GM08714 (cell line): Measurements from ENCODE around the gene CACHD1.
"Not testable (repeated sequence)": the region's sequence is repeated elsewhere in the genome, so short reads cannot be mapped to it uniquely, and the experiment has no call there.

Source experiments
- H3K4me3 ChIP-seq: fragments of 200-500 bp; sonication (Bioruptor generic); 2 replicates; pipeline ENCODE4 v1.5.1; 2014; ENCODE audit warnings: mild to moderate bottlenecking, low read length, inconsistent platforms
- ZNF274 ChIP-seq: IDR thresholded peaks from 2 replicates; pipeline ENCODE4 v1.6.1; 2012; ENCODE audit warnings: mild to moderate bottlenecking, low read depth, low read length

Gene CACHD1

DNA sequence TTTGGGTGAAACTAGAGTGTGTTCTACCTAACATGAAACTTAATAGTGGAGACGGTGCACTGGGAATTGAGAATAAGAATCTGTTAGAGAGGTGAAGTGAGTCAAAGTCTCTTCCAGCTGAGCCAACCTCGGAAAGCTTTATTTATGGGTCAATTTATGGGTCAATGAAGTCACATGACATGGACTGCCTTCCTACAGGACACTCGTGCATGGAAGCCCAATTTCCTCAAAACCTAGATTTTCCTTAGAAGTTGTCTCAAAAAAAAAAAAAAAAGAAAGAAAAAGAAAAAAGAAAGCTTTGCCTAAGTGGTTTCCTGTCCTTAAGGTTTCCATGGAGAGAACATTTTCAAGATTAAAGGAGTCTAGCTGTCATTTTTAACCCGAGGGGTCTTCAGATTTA is 26.7 kb downstream of the CACHD1 start:
- no peak for TF ChIP-seq ZNF274
- no peak overlapping the region for H3K4me3 ChIP-seq

DNA sequence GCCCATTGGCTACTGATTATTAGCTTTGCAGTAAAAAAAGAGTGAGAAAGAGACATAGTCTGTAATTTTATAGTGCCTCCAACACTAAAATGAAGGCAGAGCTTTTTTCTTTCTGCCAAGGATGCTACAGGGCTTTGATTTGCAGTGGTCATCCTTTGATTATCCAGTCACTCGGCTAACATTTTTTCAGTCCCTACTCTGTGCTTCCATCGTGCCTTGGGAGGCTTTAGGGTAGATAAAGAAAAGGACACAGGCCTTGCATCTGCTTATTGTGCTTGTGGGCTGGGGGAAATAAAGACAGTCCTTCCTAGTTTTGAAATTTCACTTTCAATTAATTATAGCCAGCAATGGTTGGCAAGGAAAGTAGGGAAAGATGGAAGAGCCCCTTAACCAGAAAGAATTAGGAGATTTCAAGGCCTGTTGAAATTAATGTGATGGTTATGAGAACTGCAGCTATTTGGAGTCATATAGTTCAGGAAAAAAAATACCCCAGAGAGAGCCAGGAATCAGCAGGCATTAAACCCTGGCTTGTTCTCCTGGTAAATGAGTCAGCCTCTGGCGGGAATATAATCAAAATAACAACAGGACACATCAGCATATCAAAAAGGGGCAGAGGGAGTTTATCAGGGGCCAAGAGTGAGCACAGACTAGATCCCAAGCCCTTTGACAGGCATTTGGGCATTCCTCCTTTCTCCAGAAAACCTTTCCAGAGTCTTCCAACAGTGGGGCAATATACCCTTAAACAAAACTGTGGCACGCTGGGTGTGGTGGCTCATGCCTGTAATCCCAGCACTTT is 27.4 kb downstream of the CACHD1 start:
- H3K4me3 ChIP-seq: no peak overlapping the region
- no peak for TF ChIP-seq ZNF274

GRCh38 chr1:64498325-64498724 is 28.4 kb downstream of the CACHD1 start:
- TF ChIP-seq ZNF274: no peak
- no peak overlapping the region for H3K4me3 ChIP-seq

GRCh38 chr1:64499011-64499410 is 29.1 kb downstream of the CACHD1 start:
- no peak for TF ChIP-seq ZNF274

DNA sequence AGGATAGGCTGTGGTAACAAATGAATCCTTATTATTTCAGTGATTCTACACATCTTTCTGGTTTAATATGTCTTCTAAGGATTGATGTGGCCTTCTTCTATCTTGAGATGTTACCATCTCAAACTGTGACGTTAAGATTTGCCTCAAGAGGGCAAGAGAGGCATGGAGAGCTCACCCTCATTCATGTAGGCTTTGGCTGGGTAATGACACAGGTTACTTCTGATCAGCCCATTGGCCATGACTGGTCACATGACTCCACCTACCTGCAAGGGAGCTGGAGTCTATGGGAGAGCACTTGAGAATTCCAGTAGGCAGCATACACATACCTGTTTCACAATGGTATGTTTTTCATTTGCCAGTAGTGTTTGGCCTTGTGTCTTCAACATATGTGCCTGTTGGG is 30.0 kb downstream of the CACHD1 start:
- TF ChIP-seq ZNF274: no peak
- H3K4me3 ChIP-seq: no peak overlapping the region

More at GRCh38 chr1:64499011-64499410, 29.1 kb downstream of the CACHD1 start:
- no peak overlapping the region for H3K4me3 ChIP-seq

DNA sequence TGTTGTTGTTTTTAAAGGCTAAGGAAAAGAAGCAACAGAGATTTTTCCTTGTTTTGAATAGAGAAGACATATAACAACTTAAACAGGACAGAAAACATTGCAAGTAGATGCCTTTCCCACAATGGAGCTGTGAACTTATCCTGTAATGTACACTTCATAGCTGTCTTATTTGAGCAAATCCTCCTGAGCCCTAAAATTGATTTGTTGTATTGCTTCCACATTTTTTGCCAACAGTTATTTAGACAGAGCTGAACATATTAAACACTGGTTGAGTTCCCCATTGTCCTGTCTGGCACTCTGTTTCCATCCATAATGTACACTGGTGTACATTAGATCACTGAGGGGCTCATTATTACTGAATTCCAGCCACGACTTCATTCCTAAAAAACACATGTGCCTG is 32.2 kb downstream of the CACHD1 start:
- no peak overlapping the region for H3K4me3 ChIP-seq
- TF ChIP-seq ZNF274: no peak

- no peak for TF ChIP-seq ZNF274
- no peak overlapping the region for H3K4me3 ChIP-seq
Observed at GRCh38 chr1:64502931-64503330, 33.0 kb downstream of the CACHD1 start.

DNA sequence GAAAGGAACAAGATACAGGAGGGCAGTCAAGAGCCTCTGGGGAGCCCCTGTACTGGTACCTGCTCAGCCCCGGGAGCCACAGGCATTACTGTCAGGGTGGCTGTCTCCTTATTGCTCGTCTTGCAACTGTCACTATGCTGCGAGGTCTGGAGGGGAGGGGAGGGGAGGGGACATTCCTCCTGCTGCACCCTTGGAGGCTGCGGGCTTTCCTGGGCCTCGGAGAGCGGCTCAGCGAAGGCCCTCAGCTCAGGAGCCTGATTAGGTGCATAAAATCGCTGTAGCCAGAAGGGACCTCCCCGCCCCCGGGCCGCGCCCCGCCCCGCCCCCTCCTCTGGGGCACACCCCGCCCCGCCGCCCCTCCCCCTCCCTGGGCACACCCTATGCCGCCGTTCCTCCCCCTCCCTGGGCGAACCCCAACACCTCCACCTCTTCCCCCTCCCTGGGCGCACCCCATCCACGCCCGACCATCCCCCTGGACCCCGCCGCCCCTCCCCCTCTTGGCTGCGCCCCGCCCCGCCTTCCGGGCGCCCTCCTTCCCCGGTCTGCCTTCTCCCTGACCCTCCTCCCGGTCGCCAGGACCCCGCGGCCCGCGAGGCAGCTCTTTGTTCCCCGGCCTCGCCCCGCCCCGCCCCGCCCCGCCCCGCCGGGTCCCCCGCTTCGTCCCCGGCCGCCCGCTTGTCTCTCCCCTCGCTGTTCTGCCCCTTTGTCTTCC is 35.5 kb downstream of the CACHD1 start:
- no peak overlapping the region for H3K4me3 ChIP-seq
- TF ChIP-seq ZNF274: no peak

- H3K4me3 ChIP-seq: no peak overlapping the region
- no peak for TF ChIP-seq ZNF274
Observed at GRCh38 chr1:64505944-64506655, 36.2 kb downstream of the CACHD1 start.

DNA sequence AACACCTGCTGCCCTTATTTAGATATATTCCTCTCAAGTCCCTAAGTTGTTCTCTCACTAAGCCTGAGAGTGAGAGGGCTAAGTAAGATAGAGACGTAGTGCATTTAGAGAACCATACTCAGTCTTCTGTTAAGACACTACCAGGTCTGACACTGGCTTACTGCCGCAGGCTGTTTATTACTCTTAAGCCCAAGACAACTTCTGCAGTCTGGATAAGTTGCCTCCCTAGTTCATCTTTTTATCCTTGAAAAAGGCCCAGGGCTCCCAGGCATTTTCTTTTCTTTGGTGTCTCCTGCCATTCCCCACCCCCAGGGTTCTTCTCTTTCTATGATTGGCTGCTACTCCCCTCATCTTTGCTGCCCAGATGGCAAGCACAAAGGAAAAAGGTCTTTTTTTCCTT is 38.7 kb downstream of the CACHD1 start:
- no peak overlapping the region for H3K4me3 ChIP-seq
- TF ChIP-seq ZNF274: no peak

DNA sequence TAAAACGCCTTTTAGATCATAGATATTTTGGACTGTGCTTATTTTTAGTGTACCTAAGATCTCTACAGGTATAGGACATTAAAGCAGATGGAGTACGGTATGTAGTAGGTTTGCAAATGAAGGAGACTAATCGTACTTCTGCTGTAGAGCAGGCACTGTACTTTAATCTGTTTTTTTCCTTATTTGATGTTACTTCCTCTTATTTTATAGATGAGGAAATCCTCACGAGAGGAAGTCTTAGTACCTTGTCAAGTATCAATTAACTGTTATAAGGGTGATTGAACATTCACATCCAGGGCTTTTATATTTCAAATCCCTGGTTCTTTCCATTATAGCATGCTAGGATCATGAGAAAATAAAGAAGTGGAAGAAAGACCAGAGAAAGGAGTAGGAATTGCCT is 41.1 kb downstream of the CACHD1 start:
- no peak for TF ChIP-seq ZNF274
- H3K4me3 ChIP-seq: no peak overlapping the region

- not testable (repeated sequence) for H3K4me3 ChIP-seq
Observed at GRCh38 chr1:64512206-64512605, 42.3 kb downstream of the CACHD1 start.

DNA sequence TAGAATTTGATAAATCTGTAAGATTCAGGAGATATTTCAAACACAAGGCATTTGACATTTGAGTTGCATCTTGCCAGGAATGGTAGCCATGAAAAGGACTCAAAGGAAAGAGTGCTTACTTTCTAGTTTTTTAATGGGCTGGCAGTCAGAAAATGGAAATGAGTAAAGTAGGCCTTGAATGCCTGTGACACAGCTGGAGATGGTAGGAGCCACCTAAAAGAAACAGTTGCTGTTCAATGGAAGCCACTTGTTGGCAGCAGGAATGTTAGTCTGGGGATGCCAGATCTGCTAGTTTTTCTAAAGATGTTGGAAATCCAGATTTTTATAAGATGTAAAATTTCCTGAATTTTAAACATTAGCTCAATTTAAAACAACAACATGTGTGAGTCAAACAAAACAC is 43.6 kb downstream of the CACHD1 start:
- H3K4me3 ChIP-seq: no peak overlapping the region
- TF ChIP-seq ZNF274: no peak

GRCh38 chr1:64514197-64514765 is 44.4 kb downstream of the CACHD1 start:
- H3K4me3 ChIP-seq: no peak overlapping the region
- TF ChIP-seq ZNF274: no peak
